CD4-positive, alpha-beta T cell treated with Interleukin-15 for 4 hours (primary cell): ENCODE results near the gene PLEKHN1.
"Not testable (repeated sequence)": the region's sequence is repeated elsewhere in the genome, so short reads cannot be mapped to it uniquely, and the experiment has no call there.

Experiments
- DNase-seq: peaks from one replicate; pipeline ENCODE4 v3.0.0-alpha.2; 2020; ENCODE audit warnings: low spot score

PLEKHN1 gene

DNA sequence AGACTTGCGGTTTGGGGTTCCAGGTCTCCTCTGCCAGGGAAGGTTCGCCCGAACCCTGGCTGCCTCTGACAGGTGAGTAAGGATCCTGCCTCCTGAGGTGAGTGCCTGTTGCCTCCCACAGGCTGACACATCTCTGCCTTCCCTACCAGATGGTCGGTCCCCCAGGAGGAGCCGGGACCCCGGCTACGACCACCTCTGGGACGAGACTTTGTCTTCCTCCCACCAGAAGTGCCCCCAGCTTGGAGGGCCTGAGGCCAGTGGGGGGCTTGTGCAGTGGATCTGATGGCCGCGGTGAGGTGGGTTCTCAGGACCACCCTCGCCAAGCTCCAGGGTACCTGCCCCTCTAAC, 8.0 kb downstream of the PLEKHN1 start:
- DNase-seq, result no peak

GRCh38 chr1:974687-975328, 8.5 kb downstream of the PLEKHN1 start:
- DNase-seq, result no peak

GRCh38 chr1:975365-975764, 9.1 kb downstream of the PLEKHN1 start:
- DNase-seq, result no peak

DNA sequence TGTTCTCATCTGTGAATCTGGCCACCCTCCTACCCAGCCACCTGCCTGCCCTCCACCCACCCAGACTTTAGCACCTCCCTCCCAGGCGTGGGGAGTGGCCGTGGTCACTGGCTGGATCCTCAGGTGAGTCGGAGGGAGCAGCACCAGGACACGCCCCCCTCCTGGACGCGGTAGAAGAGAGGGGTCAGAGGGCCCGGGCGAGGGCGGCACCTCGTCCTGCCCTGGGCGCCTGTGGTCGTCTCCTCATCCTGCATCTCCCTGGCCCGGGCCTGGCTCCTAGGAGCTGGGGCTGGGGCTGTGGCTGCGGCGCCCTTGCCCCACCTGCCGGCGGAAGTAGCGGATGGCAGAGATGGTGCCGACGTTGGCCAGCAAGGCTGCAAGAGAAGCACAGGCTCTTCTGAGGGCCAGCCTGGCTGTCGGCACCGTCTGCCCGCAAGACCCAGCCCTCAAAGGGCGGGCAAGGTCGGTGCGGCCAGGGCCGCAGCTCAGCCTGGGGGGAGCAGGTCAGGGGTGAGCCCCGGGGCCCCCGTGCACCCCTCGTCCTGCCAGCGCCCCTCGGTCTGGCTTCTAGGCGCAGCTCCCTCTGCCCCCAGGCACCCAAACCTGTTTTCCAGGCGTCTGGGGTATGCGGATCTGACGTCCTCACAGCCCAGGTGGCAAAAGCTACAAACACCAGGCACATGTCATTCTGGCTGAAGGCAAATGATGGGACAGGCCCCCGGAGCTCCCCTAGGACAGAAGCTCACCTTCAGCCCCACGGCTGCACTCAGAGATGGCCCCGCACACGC, 9.8 kb downstream of the PLEKHN1 start:
- DNase-seq, result peak; percentile 72

GRCh38 chr1:976791-977190, 10.5 kb downstream of the PLEKHN1 start:
- not testable (repeated sequence) for DNase-seq

DNA sequence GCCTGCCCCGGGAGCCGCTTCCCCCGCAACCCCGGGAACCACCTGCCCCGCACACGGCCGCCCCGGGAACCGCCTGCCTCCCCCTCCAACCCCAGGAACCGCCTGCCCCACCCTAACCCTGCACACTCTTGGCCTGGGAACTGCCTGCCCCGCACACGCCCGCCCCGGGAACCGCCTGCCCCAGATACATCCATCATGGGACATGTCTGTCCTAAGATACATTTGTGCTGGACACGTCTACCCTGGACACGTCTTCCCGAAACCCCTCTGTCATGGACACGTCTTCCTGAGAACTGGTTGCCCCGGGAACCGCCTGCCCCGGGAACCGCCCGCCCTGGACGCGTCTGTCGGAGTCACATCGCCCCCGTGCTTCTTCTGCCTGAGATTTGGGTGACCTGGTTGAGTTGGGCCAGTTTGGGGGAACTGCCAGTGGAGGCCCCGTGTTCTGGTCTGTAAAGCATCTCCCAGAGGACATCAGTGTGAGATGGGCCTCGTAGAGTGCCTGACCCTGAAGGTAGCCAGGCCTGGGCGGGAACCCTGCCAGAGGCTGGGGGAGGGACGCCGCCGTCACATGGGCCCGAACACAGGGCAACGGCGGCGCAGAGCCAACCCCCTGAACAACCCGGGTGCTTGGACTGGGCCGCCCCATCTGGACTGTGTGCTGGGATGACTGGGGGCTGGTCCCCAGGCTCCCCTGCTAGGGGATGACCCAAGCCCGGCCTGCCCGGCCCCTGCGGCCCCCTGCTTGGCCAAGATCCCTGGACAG, 12.0 kb downstream of the PLEKHN1 start:
- DNase-seq, result no peak

- DNase-seq, result no peak
Observed at GRCh38 chr1:978835-979743, 12.8 kb downstream of the PLEKHN1 start.

GRCh38 chr1:979744-980072, 13.4 kb downstream of the PLEKHN1 start:
- DNase-seq, result no peak

DNA sequence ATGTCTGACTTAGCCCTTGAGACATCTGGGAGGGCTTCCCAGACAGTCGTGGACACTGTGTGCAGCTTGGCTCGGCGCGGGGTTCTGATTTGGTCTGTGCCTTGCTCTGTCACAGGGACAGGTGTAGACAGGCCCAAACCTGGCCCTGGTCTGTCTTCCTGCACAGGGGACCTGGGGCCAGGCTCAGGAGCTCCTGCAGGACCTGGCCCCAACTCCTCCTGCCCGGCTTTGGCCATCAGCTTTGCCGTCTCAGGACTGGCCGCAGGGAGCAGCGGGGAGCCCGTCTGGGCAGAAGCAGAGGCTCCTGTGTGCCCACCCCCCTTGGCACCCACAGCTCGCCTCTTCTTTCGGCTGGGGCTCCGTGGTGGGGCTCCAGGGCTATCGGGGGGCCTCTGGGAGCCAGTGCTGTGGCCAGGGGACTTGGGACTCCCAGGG, 13.9 kb downstream of the PLEKHN1 start:
- DNase-seq, result no peak

GRCh38 chr1:980602-981395, 14.5 kb downstream of the PLEKHN1 start:
- DNase-seq, result no peak

- DNase-seq, result no peak
Observed at GRCh38 chr1:981491-981954, 15.2 kb downstream of the PLEKHN1 start.

DNA sequence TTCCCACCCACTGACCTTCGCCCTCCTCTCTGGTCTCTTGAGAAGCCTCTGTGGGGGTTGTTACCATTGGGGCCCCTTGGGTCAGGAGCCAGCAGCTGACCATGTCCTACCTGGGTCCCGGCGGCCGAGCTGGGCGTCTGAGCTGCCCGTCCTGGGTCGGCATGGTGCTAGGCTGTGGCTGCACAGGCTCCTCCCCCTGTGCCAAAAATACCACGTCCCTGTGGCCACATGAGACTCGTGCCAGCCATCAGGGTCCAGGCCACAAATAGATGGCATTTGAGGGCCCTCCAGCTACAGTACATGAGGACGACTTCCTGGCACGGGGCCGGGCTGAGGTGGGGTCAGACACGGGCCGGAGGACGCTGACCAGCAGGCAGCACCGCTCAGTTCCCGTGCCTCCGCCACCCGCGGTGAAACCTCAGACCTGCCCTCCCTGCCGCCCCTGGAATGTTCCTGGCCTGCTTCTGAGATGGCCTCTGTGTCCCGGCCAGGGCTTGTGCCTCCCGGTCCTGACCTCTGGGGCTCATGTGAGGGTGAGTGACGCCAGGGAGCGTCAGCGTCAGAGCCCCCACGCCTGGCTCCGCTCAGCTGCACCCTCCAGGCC, 15.8 kb downstream of the PLEKHN1 start, which contains the start of gene PERM1:
PERM1 (minus strand) TSS at position 139 of the 604 bp plus-strand sequence. CDS start 1,064 bp downstream, outside the sequence.
- DNase-seq, result no peak

- no peak for DNase-seq
Observed at GRCh38 chr1:982765-983436, 16.6 kb downstream of the PLEKHN1 start.

- peak; percentile 53 for DNase-seq
Observed at GRCh38 chr1:983798-984475, 17.7 kb downstream of the PLEKHN1 start.

- DNase-seq, result no peak
Observed at GRCh38 chr1:984476-984814, 18.2 kb downstream of the PLEKHN1 start.

- DNase-seq, result no peak
Observed at GRCh38 chr1:985126-985525, 18.8 kb downstream of the PLEKHN1 start.

- DNase-seq, result not testable (repeated sequence)
Observed at GRCh38 chr1:988061-988460, 21.8 kb downstream of the PLEKHN1 start.

DNA sequence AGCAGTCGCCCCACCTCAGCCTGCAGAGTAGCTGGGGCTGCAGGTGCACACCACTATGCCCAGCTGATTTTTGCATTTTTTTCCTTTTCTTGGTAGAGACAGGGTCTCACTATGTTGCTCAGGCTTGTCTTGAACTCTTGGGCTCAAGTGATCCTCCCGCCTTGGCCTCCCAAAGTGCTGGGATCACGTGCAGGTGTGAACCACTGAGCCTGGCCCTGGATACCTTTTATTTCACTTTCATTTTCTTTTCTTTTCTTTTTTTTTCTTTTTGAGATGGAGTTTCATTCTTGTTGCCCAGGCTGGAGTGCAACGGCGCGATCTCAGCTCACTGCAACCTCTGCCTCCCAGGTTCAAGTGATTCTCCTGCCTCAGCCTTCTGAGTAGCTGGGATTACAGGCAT, 25.0 kb downstream of the PLEKHN1 start:
- DNase-seq, result not testable (repeated sequence)

- DNase-seq, result no peak
Observed at GRCh38 chr1:991895-992294, 25.6 kb downstream of the PLEKHN1 start.
